ENCODE results near the gene LYRM4. TPM values are rescaled to one million over a fixed set of nuclear protein-coding genes. Genes with fewer than 3 reads are reported as not detected.

Gene LYRM4
- total and polyA plus RNA-seq, 2 experiments from 2014 or later = 51.0 to 62.0 TPM

- no peaks in the 10 kb centered on the region for H3K9me3 Mint-ChIP-seq
- Histone ChIP-seq H3K4me2 (no peak overlapping the region), H2AFZ (no peak overlapping the region), H3K27me3 (ENCODE audit: insufficient read depth) (no peaks in the 10 kb centered on the region), H3F3A (replicated peaks; ENCODE audit: low read depth) (no peaks in the 10 kb centered on the region), H3K27ac (ENCODE audit: low read depth) (no peak overlapping the region), H3K4me3 (no peak overlapping the region), H3K36me3 (ENCODE audit: insufficient read depth) (no peaks in the 10 kb centered on the region), H4K20me1 (replicated peaks; ENCODE audit: insufficient read depth) (peaks cover 6% of the 10 kb centered on the region; the same call in 1 of the 2 replicates), H3K79me2 (replicated peaks; ENCODE audit: insufficient read depth) (peaks cover 3% of the 10 kb centered on the region; the same call in 1 of the 2 replicates), H3K9me2 (ENCODE audit: insufficient read depth) (no peaks in the 10 kb centered on the region), H3K4me1 (ENCODE audit: insufficient read depth) (no peaks in the 10 kb centered on the region; the same call in 1 of the 2 replicates)
- DNase-seq (ENCODE audit: low spot score) = no peak
- TF ChIP-seq ZNF114 (CRISPR knock-in tag; IDR thresholded peaks at IDR 0.05) (no peak), EZH2phosphoT487 (IDR thresholded peaks at IDR 0.05; ENCODE audit: unreplicated experiment) (no peak), JUNB (IDR thresholded peaks at IDR 0.05; ENCODE audit: unreplicated experiment) (no peak), POLR2AphosphoS5 (IDR thresholded peaks at IDR 0.05; ENCODE audit: low read depth) (no peak), ZNF331 (CRISPR knock-in tag; IDR thresholded peaks at IDR 0.05; ENCODE audit: low read depth) (no peak), STAT1 (IDR thresholded peaks at IDR 0.05; ENCODE audit: unreplicated experiment) (no peak), CREB1 (CRISPR knock-in tag; IDR thresholded peaks at IDR 0.05; ENCODE audit: low read depth) (no peak), CTCF (conservative IDR thresholded peaks at IDR 0.05; ENCODE audit: low read depth in 2 of 2) (no peak)
- no peaks in the 10 kb centered on the region for H3K36me3 Mint-ChIP-seq (ENCODE audit: low read depth)
- H3K27me3 Mint-ChIP-seq (ENCODE audit: insufficient read depth, low read depth, poor library complexity) = no peaks in the 10 kb centered on the region
- ATAC-seq = peak; percentile 23; the same call in 2 of the 3 replicates
- peaks cover 28% of the 10 kb centered on the region for H3K4me1 Mint-ChIP-seq
- peak overlapping the region; percentile 80 for H3K27ac Mint-ChIP-seq
- H3K4me3 Mint-ChIP-seq = no peak overlapping the region
Observed at GRCh38 chr6:5205877-5206850, 54.6 kb downstream of the LYRM4 start.

- Histone ChIP-seq H3K4me2 (no peak overlapping the region), H3K4me3 (no peak overlapping the region), H4K20me1 (replicated peaks; ENCODE audit: insufficient read depth) (peaks cover 6% of the 10 kb centered on the region; the same call in 1 of the 2 replicates), H3K9me2 (ENCODE audit: insufficient read depth) (no peaks in the 10 kb centered on the region), H3K27ac (ENCODE audit: low read depth) (no peak overlapping the region), H2AFZ (no peak overlapping the region), H3K79me2 (replicated peaks; ENCODE audit: insufficient read depth) (peaks cover 3% of the 10 kb centered on the region; the same call in 1 of the 2 replicates), H3K36me3 (ENCODE audit: insufficient read depth) (no peaks in the 10 kb centered on the region), H3F3A (replicated peaks; ENCODE audit: low read depth) (no peaks in the 10 kb centered on the region), H3K4me1 (ENCODE audit: insufficient read depth) (no peaks in the 10 kb centered on the region; the same call in 1 of the 2 replicates), H3K27me3 (ENCODE audit: insufficient read depth) (no peaks in the 10 kb centered on the region)
- H3K27ac Mint-ChIP-seq = peak overlapping the region; percentile 64; the same call in 1 of the 2 replicates
- peak; percentile 35 for ATAC-seq
- DNase-seq (ENCODE audit: low spot score) = no peak
- no peaks in the 10 kb centered on the region for H3K36me3 Mint-ChIP-seq (ENCODE audit: low read depth)
- peaks cover 28% of the 10 kb centered on the region for H3K4me1 Mint-ChIP-seq
- no peak overlapping the region for H3K4me3 Mint-ChIP-seq
- H3K27me3 Mint-ChIP-seq (ENCODE audit: insufficient read depth, low read depth, poor library complexity) = no peaks in the 10 kb centered on the region
- TF ChIP-seq EZH2 (IDR thresholded peaks at IDR 0.05; ENCODE audit: low read depth, unreplicated experiment) (no peak), POLR2AphosphoS5 (IDR thresholded peaks at IDR 0.05; ENCODE audit: low read depth) (no peak), ZNF331 (CRISPR knock-in tag; IDR thresholded peaks at IDR 0.05; ENCODE audit: low read depth) (no peak), ZNF114 (CRISPR knock-in tag; IDR thresholded peaks at IDR 0.05) (no peak), CREB1 (CRISPR knock-in tag; IDR thresholded peaks at IDR 0.05; ENCODE audit: low read depth) (no peak), NANOG (IDR thresholded peaks at IDR 0.05; ENCODE audit: borderline replicate concordance) (no peak)
- no peaks in the 10 kb centered on the region for H3K9me3 Mint-ChIP-seq
Observed at GRCh38 chr6:5205035-5205507, 55.7 kb downstream of the LYRM4 start.
